ENCODE measurements around the gene S100A13. TPM values are rescaled to one million over a fixed set of nuclear protein-coding genes. Genes with fewer than 3 reads are reported as not detected.

S100A13 gene
- total RNA-seq, 1 experiment from 2014 or later: 120 TPM

DNA sequence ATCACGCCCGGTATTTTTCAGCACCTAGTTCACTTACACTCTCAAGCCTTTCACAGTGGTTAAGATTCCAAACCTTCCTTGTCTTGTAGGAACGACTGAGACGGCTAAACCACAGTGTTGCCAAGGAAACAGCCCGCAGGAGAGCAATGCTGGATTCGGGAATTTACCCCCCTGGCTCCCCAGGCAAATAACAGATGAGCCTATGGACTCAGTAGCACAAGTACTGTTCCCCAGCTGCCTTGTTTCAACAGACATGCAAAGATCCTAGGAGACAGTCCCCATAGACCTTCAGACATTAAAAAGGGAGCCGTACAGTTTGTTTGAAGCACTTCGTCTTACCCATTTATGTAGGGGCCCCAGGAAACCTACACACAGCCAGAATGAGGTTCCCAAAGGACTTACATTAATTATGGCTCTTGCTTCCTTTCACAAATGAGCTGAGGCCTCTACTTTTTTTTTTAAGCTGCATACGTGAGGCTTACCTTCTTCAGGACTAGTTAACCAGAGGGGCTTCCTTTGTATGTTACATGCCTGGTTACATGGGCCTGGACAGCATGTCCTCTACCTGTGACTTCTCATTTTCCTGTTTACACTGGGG is 33.9 kb upstream of the S100A13 start:
- Histone ChIP-seq H3K4me1 (replicated peaks; ENCODE audit: insufficient read depth) (peaks cover 6% of the 10 kb centered on the region), H3K9me3 (ENCODE audit: insufficient read depth, low read depth) (no peaks in the 10 kb centered on the region), H3K4me2 (no peak overlapping the region), H3F3A (ENCODE audit: insufficient read depth, low read depth) (peaks cover 64% of the 10 kb centered on the region), H3K9me2 (ENCODE audit: insufficient read depth) (no peaks in the 10 kb centered on the region), H3K4me3 (no peak overlapping the region), H2AFZ (no peak overlapping the region), H3K36me3 (ENCODE audit: low read depth) (peaks cover 36% of the 10 kb centered on the region), H3K27ac (no peak overlapping the region), H4K20me1 (ENCODE audit: insufficient read depth) (no peaks in the 10 kb centered on the region; the same call in 1 of the 2 replicates), H3K79me2 (ENCODE audit: low read depth) (peaks cover 13% of the 10 kb centered on the region), H3K27me3 (ENCODE audit: insufficient read depth, low read depth) (no peaks in the 10 kb centered on the region)
- no TSS peak for BruUV-seq (replicated peaks)
- DNase-seq: no peak
- CTCF ChIA-PET: no interaction called here
- intact Hi-C loops (cut with micrococcal nuclease; ENCODE audit: unreplicated experiment): no loop called here
- TF ChIP-seq, protein P1, sequence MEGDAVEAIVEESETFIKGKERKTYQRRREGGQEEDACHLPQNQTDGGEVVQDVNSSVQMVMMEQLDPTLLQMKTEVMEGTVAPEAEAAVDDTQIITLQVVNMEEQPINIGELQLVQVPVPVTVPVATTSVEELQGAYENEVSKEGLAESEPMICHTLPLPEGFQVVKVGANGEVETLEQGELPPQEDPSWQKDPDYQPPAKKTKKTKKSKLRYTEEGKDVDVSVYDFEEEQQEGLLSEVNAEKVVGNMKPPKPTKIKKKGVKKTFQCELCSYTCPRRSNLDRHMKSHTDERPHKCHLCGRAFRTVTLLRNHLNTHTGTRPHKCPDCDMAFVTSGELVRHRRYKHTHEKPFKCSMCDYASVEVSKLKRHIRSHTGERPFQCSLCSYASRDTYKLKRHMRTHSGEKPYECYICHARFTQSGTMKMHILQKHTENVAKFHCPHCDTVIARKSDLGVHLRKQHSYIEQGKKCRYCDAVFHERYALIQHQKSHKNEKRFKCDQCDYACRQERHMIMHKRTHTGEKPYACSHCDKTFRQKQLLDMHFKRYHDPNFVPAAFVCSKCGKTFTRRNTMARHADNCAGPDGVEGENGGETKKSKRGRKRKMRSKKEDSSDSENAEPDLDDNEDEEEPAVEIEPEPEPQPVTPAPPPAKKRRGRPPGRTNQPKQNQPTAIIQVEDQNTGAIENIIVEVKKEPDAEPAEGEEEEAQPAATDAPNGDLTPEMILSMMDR (conservative IDR thresholded peaks at IDR 0.05): no peak
- no peak for TF ChIP-seq EZH2 (IDR thresholded peaks at IDR 0.05; ENCODE audit: low read depth)
- POLR2A ChIA-PET (ENCODE audit: unreplicated experiment): interaction anchor here (0.6 kb wide), 1 partner anchor 27 kb away, joined by 6 read pairs; the partner anchor contains the start of gene CHTOP

DNA sequence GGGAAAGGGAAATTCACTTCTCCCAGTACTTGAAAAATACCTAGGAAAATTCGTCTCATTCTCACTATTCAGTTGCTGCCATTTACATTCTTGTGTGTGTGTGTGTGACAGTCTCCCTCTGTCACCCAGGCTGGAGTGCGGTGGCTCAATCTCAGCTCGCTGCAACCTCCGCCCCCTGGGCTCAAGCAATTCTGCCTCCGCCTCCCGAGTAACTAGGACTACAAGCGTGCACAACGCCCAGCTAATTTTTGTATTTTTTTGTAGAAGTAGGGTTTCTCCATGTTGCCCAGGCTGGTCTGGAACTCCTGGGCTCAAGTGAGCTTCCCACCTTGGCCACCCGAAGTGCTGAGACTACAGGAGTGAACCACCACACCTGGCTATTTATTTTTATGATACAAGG is 32.4 kb upstream of the S100A13 start:
- Histone ChIP-seq H3K79me2 (ENCODE audit: low read depth) (peaks cover 12% of the 10 kb centered on the region), H4K20me1 (ENCODE audit: insufficient read depth) (no peaks in the 10 kb centered on the region; the same call in 1 of the 2 replicates), H3K9me3 (ENCODE audit: insufficient read depth, low read depth) (no peaks in the 10 kb centered on the region), H3K27ac (no peak overlapping the region), H3K4me2 (peak overlapping the region; percentile 80), H3K27me3 (ENCODE audit: insufficient read depth, low read depth) (no peaks in the 10 kb centered on the region), H3K4me1 (replicated peaks; ENCODE audit: insufficient read depth) (peaks cover 6% of the 10 kb centered on the region), H3K36me3 (ENCODE audit: low read depth) (peaks cover 21% of the 10 kb centered on the region), H3K4me3 (peak overlapping the region; percentile 72; the same call in 1 of the 2 replicates), H2AFZ (no peak overlapping the region), H3F3A (ENCODE audit: insufficient read depth, low read depth) (peaks cover 57% of the 10 kb centered on the region), H3K9me2 (ENCODE audit: insufficient read depth) (no peaks in the 10 kb centered on the region)
- no peak for TF ChIP-seq EZH2 (IDR thresholded peaks at IDR 0.05; ENCODE audit: low read depth)
- TF ChIP-seq, protein P1 (conservative IDR thresholded peaks at IDR 0.05): no peak
- CTCF ChIA-PET: no interaction called here
- BruUV-seq (replicated peaks): no TSS peak
- DNase-seq: no peak
- POLR2A ChIA-PET (ENCODE audit: unreplicated experiment): interaction anchor here (0.6 to 0.7 kb wide), 3 partner anchors 25 to 608 kb away, joined by 3 to 4 read pairs (median 3); no protein-coding TSS in a partner anchor
- intact Hi-C loops (cut with micrococcal nuclease; ENCODE audit: unreplicated experiment): loop anchor here (5.0 kb wide), 1 partner anchor 87 kb away; no protein-coding TSS in a partner anchor

DNA sequence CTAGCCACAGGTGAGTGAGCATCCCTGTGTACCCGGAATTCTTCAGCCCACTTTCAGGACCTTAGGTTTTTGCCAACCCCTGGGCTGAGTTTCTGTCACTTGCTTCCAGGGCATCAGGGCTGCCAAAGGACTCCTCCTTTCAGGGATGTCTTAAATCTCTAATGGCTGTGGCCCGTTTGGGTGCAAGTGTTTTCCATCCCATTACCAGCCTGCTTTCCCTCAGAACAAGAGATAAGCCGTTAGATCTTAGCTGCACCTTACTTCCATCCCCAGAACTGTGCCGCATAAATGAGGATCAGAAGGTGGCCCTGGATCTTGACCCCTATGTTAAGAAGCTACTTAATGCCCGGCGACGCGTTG is 31.9 kb upstream of the S100A13 start:
- no peaks in the 10 kb centered on the region for H3K9me2 ChIP-seq (ENCODE audit: insufficient read depth)
- peaks cover 12% of the 10 kb centered on the region for H3K79me2 ChIP-seq (ENCODE audit: low read depth)
- TF ChIP-seq, protein P1 (conservative IDR thresholded peaks at IDR 0.05): no peak
- TF ChIP-seq EZH2 (IDR thresholded peaks at IDR 0.05; ENCODE audit: low read depth): no peak
- peak overlapping the region; percentile 72 for H3K4me3 ChIP-seq
- peaks cover 52% of the 10 kb centered on the region for H3F3A ChIP-seq (ENCODE audit: insufficient read depth, low read depth)
- intact Hi-C loops (cut with micrococcal nuclease; ENCODE audit: unreplicated experiment): loop anchor here (5.0 kb wide), 1 partner anchor 87 kb away; no protein-coding TSS in a partner anchor
- TSS peak; percentile 67 for BruUV-seq (replicated peaks)
- H3K36me3 ChIP-seq (ENCODE audit: low read depth): peaks cover 16% of the 10 kb centered on the region
- H3K27ac ChIP-seq: 0 out of 2 replicates have a peak overlapping the region, but pooled peaks have one; percentile 55
- H4K20me1 ChIP-seq (ENCODE audit: insufficient read depth): no peaks in the 10 kb centered on the region; the same call in 1 of the 2 replicates
- H2AFZ ChIP-seq: peak overlapping the region; percentile 75; the same call in 1 of the 2 replicates
- H3K4me1 ChIP-seq (replicated peaks; ENCODE audit: insufficient read depth): peaks cover 6% of the 10 kb centered on the region
- H3K9me3 ChIP-seq (ENCODE audit: insufficient read depth, low read depth): no peaks in the 10 kb centered on the region
- no peak for DNase-seq
- peak overlapping the region; percentile 80 for H3K4me2 ChIP-seq
- POLR2A ChIA-PET (ENCODE audit: unreplicated experiment): interaction anchor here (0.7 kb wide), 1 partner anchor 25 kb away, joined by 4 read pairs; no protein-coding TSS in a partner anchor
- CTCF ChIA-PET: interaction anchor here (0.6 kb wide), 1 partner anchor 32 kb away, joined by 3 read pairs; the partner anchor contains the start of gene S100A13
- no peaks in the 10 kb centered on the region for H3K27me3 ChIP-seq (ENCODE audit: insufficient read depth, low read depth)

All from PC-9 (cell line).